ENCODE measurements around the gene ATXN1L.
"Not testable (repeated sequence)": the region's sequence is repeated elsewhere in the genome, so short reads cannot be mapped to it uniquely, and the experiment has no call there.

The ATXN1L gene

DNA sequence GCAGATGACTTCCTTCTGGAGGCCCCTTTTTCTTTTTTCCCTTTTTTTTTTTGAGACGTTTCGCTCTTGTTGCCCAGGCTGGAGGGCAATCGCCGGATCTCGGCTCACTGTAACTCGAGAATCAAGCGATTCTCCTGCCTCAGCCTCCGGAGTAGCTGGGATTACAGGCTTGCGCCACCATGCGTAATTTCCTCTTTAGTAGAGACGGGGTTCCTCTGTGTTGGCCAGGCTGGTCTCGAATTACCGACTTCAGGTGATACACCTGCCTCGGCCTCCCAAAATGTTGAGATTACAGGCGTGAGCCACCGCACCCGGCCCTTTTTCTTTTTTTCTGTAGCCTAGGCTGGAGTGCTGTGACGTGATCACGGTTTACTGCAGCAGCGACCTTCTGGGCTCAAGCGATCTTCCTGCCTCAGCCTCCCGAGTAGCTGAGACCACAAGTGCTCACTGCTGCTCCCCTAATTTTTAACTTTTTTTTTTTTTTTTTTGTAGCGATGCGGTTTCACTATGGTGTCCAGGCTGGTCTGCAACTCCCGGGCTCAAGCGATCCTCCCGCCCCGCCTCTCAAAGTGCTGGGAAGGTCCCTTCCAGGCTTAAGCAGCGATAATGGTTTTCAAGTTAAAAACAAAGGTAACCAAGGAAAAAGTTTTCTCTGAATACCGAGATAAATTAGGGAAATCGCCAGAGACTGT is 48.6 kb downstream of the ATXN1L start:
- peak in 1 of 3 donors; percentile 8 for DNase-seq (ENCODE audit: low read depth in 2 of 3, low spot score in 1 of 3)

DNA sequence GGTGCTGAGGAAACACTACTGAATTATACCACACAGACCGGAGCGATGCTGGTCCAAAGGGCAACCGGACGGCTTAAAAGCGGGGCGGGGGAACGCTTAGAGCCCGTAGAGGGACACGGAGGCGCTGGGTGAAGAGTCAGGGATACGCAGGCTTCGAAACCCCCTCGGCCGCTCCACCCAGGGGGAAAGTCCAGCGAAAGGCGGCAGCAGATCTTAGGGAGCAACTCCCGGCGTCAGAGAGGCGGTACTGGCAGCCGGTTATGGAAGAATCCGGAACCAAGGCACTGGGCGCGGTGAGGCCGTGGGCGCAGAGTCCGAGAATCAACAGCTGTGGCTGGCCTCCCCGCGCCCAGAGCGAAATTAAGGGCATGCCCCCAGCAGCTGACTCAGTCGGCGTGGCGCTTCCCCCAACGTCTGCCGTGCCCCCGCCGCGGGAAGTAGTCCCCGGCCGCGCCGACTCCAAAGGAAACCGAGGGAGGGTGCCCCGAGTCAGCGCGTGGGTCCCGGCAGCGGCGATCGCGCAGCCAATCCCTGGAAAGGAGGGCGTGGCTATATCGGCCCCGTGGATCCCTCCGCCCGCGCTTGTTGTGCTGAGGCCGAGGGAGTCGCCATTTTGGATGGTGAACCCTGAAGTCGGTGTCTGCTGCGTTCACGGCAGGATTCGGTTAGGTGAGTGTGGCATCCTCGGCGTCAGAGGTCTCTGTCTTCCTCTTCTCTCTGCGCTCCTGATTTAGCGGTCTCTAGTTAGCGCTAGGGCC is 49.3 kb downstream of the ATXN1L start, which contains the start of gene IST1:
Gene IST1 (plus strand): TSS at position 611 of the 758 bp plus-strand sequence. CDS start 20,110 bp downstream, outside the sequence.
- peak; percentile 97 to 98 (median 98) for DNase-seq (ENCODE audit: low read depth in 2 of 3, low spot score in 1 of 3)

DNA sequence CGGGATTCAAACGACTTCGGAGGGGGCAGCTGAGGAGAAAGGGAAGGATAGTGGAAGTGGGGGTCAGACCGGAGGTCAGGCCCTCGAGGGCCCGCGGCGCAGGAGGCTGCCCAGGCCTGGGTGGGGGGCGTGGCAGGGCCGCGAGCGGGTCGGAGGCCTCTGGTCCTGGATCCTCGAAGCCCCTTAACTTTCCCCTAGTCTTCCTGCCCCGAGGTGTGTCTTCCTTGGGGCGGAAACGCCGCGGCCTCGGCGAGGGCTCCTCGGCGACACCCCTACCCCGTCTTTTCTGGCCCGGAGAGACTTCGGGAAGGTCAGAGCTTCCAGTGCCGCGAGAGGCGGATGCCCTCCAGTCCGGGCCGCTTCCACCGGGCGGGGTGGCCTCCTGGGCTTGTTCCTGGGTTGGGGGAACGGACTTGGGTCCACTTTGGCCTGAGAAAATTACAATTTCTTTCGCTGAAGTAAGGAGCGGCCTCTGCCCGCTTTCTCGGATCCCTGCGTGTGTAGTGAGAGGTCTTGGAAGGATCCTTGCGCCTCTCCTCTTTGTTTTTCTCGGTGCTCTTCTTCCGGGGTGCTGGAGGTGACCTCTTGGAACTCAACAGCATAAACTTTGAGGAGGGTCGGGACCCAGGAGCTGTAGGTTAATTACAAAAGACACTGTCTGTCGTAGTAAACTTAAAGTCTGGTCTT is 50.0 kb downstream of the ATXN1L start:
- DNase-seq (ENCODE audit: low read depth in 2 of 3, low spot score in 1 of 3) = no peak

DNA sequence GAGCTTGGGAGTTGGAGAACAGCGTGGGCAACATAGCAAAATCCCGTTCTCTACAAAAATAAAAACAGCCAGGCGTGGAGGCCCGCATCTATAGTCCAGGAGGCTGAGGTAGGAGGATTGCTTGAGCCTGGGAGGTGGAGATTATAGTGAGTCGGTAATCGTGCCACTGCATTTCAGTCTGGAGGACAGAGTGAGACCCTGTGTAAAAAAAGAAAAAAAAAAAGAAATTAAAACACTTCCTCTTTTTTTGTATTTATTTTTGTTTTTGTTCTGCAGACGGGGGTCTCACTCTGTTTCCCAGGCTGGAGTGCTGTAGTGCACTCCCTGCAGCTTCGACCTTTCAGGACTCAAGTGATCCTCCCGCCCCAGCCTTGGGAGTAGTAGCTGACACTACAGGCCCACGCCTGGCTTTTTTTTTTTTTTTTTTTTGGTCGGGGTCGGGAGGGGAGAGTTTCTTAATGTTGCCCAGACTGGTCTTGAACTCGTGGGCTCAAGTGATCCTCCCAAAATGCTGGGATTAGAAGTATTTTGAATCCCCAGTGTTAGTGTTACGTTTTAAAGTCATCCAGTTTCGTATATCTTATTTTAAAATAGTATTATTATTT is 51.1 kb downstream of the ATXN1L start:
- DNase-seq (ENCODE audit: low read depth in 2 of 3, low spot score in 1 of 3) = no peak

DNA sequence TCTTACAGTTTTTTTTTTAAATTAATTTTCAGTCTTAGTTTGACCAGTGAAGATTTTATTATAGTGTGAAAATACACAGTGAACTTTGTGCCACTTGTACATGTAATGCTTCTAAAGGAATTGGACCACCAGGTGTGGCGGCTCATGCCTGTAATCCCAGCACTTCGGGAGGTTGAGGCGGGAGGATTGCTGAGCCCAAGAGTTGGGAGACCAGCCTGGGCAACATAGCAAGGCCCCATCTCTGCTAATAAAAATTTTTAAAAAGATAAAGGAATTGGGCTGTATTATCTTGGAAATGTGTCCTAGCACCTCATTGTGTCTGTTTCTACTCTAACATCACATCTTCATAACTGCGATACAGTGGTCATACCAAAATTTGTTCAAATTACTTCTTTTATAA is 53.4 kb downstream of the ATXN1L start:
- DNase-seq (ENCODE audit: low read depth in 2 of 3, low spot score in 1 of 3) = no peak

DNA sequence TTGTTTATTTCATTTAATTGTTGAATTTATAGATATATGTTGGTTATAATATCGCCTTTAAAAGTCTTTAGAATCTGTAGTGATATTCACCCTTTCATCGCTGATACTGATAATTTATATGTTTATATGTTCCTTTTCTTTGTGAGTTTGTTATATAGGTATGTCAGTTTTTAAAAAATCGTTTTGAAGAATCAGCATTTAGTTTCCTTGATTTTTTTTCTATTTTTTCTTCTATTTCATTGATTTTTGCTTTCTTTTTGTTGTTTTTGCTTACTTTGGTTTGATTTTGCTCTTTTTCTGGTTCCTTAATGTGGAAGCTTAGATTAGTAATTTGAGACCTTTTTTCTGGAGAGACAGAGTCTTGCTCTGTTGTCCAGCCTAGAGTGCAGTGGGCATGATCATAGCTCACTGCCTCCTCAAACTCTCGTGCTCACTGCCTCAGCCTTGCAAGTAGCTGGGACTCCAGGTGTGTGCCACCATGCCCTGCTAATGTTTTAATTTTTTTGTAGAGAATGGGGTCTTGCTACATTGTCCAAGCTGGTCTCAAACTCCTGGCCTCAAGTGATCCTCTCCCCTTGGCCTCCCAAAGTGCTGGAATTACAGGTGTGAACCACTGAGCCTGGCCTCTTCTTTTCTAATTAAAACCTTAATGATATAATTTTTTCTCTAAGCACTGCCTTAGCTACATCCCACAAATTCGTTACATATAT is 57.0 kb downstream of the ATXN1L start:
- no peak for DNase-seq (ENCODE audit: low read depth in 2 of 3, low spot score in 1 of 3)

DNA sequence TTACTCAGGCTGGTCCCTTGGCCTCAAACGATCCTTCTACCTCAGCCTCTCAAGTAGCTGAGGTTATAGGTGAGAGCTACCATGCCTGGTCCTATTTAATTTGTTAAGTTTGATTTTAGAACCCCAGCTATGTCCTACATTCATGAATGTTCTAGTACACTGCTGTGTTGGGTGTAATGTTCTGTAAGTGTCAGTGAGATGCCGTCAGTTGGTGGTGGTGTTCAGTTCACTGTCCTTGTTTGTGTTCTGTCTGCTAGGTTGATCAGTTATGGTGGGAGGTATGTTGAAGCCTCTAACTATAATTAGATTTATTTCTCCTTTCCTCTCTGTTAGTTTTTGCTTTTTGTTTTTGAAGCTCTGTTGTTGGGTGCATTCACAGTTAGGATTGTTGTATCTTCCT is 57.8 kb downstream of the ATXN1L start:
- no peak for DNase-seq (ENCODE audit: low read depth in 2 of 3, low spot score in 1 of 3)

DNA sequence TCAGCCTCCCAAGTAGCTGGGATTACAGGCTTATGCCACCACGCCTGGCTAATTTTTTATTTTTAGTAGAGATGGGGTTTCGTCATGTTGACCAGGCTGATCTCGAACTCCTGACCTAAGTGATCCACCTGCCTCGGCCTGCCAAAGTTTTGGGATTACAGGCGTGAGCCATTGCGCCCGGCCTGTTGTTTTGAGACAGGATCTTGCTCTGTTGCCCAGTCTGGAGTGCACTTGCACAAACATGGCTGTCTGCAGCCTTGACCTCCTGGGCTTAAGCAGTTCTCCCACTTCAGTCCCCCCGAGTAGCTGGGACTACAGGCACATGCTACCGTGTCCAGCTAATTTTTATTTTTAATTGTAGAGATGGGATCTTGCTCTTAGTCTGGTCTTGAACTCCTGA is 58.5 kb downstream of the ATXN1L start:
- DNase-seq (ENCODE audit: low read depth in 2 of 3, low spot score in 1 of 3) = no peak

DNA sequence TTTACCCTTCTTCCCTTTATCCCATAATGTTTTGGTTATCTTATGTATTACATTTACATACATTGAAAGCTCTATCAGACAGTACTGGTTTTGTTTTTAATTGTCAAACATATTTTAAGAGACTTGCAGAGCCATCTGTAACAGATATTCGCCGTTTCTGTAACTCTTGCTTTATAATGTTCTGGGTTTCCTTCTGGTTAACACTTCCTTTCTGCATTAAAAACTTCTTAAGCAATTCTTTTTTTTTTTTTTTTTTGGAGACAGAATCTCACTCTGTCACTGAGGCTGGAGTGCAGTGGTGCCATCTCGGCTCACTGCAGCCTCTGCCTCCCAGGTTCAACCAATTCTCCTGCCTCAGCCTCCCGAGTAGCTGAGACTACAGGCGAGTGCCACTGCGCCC is 60.0 kb downstream of the ATXN1L start:
- DNase-seq (ENCODE audit: low read depth in 2 of 3, low spot score in 1 of 3) = not testable (repeated sequence)

All from stimulated activated CD4-positive, alpha-beta T cell treated with anti-CD3 and anti-CD28 coated beads, Interleukin-12 subunit alpha, Interleukin-12 subunit beta, amount 100 ng/mL, for 48 hours (primary cell).